BLaER1 treated with 17β-estradiol and CSF1 and Interleukin-3, amounts not matched to agents 10 nM and 100 nM (cell line): ENCODE data around the gene ZNF236.

Experiments
- H3K27ac ChIP-seq, 11 experiments: shearing (Covaris generic); formaldehyde crosslinking; 2 replicates each; pipeline ENCODE4 v1.8.1; 2022
- H3K27me3 ChIP-seq, 11 experiments: shearing (Covaris generic); formaldehyde crosslinking; 2 replicates each; pipeline ENCODE4 v1.8.1; 2022
- H3K36me3 ChIP-seq, 11 experiments: shearing (Covaris generic); formaldehyde crosslinking; 2 replicates each; pipeline ENCODE4 v1.8.1; 2022
- H3K4me1 ChIP-seq, 10 experiments: shearing (Covaris generic); formaldehyde crosslinking; 2 replicates each; pipeline ENCODE4 v1.8.1; 2022
- H3K4me2 ChIP-seq, 11 experiments: shearing (Covaris generic); formaldehyde crosslinking; 2 replicates each; pipeline ENCODE4 v1.8.1; 2022
- H3K4me3 ChIP-seq, 10 experiments: shearing (Covaris generic); formaldehyde crosslinking; 2 replicates each; pipeline ENCODE4 v1.8.1; 2022
- H3K9ac ChIP-seq, 11 experiments: shearing (Covaris generic); formaldehyde crosslinking; 2 replicates each; pipeline ENCODE4 v1.8.1; 2022
- H3K9me3 ChIP-seq, 11 experiments: shearing (Covaris generic); formaldehyde crosslinking; replicated peaks in 1 of 11; 2 replicates each; pipeline ENCODE4 v1.8.1; 2022
- H4K20me1 ChIP-seq, 11 experiments: shearing (Covaris generic); formaldehyde crosslinking; 2 replicates each; pipeline ENCODE4 v1.8.1; 2022
- Cebpa-rat ChIP-seq, 11 experiments: shearing (Covaris generic); IDR thresholded peaks; 2 replicates each; pipeline ENCODE4 v1.8.1; 2022

ZNF236 gene

GRCh38 chr18:76814256-76814655 is 8.1 kb upstream of the ZNF236 start:
- H3K4me1 ChIP-seq: peaks cover 0 to 20% (median 4%) of the 10 kb centered on the region in 10 experiments; a peak in 8 of 20 replicates
- peaks cover 44 to 67% (median 54%) of the 10 kb centered on the region in 11 experiments for H3K36me3 ChIP-seq
- no peak overlapping the region for H3K4me3 ChIP-seq
- TF ChIP-seq Cebpa-rat (IDR thresholded peaks at IDR 0.05): no peak
- H3K27ac ChIP-seq: no peak overlapping the region
- H3K9me3 ChIP-seq: no peaks in the 10 kb centered on the region
- no peaks in the 10 kb centered on the region for H3K27me3 ChIP-seq
- H4K20me1 ChIP-seq: peaks cover 0 to 10% (median 0%) of the 10 kb centered on the region in 11 experiments; a peak in 6 of 22 replicates
- no peak overlapping the region for H3K4me2 ChIP-seq
- H3K9ac ChIP-seq: no peak overlapping the region

GRCh38 chr18:76816127-76816526 is 6.2 kb upstream of the ZNF236 start:
- Histone ChIP-seq H4K20me1 (peaks cover 0 to 10% (median 0%) of the 10 kb centered on the region in 11 experiments; a peak in 6 of 22 replicates), H3K27me3 (no peaks in the 10 kb centered on the region), H3K4me2 (no peak overlapping the region), H3K4me3 (no peak overlapping the region), H3K36me3 (peaks cover 41 to 69% (median 54%) of the 10 kb centered on the region in 11 experiments), H3K9me3 (no peaks in the 10 kb centered on the region), H3K4me1 (peaks cover 7 to 39% (median 15%) of the 10 kb centered on the region in 10 experiments), H3K27ac (no peak overlapping the region), H3K9ac (no peak overlapping the region)
- TF ChIP-seq Cebpa-rat (IDR thresholded peaks at IDR 0.05): no peak

GRCh38 chr18:76817888-76818611 is 4.3 kb upstream of the ZNF236 start:
- Histone ChIP-seq H3K9ac (no peak overlapping the region), H3K9me3 (no peaks in the 10 kb centered on the region), H3K27me3 (no peaks in the 10 kb centered on the region), H3K4me1 (peaks cover 10 to 28% (median 14%) of the 10 kb centered on the region in 10 experiments), H3K27ac (no peak overlapping the region), H3K4me2 (no peak overlapping the region), H4K20me1 (peaks cover 0 to 10% (median 0%) of the 10 kb centered on the region in 11 experiments; a peak in 6 of 22 replicates), H3K36me3 (peaks cover 35 to 55% (median 46%) of the 10 kb centered on the region in 11 experiments), H3K4me3 (no peak overlapping the region)
- no peak for TF ChIP-seq Cebpa-rat (IDR thresholded peaks at IDR 0.05)

GRCh38 chr18:76819411-76820136 is 2.8 kb upstream of the ZNF236 start:
- no peaks in the 10 kb centered on the region for H3K9me3 ChIP-seq
- H3K27ac ChIP-seq: no peak overlapping the region
- no peak for TF ChIP-seq Cebpa-rat (IDR thresholded peaks at IDR 0.05)
- peaks cover 0 to 10% (median 5%) of the 10 kb centered on the region in 11 experiments; a peak in 8 of 22 replicates for H4K20me1 ChIP-seq
- H3K9ac ChIP-seq: no peak overlapping the region; a peak in 1 of 22 replicates
- peaks cover 20 to 40% (median 33%) of the 10 kb centered on the region in 11 experiments for H3K36me3 ChIP-seq
- H3K27me3 ChIP-seq: no peaks in the 10 kb centered on the region
- H3K4me3 ChIP-seq: no peak overlapping the region
- peak overlapping the region; percentile 84 to 99 (median 93); a peak in 14 of 22 replicates for H3K4me2 ChIP-seq
- H3K4me1 ChIP-seq: peaks cover 25 to 43% (median 28%) of the 10 kb centered on the region in 10 experiments

- Histone ChIP-seq H3K27me3 (no peaks in the 10 kb centered on the region), H3K9me3 (no peaks in the 10 kb centered on the region), H3K9ac (peak overlapping the region; percentile 94 to 100 (median 99)), H4K20me1 (peaks cover 0 to 25% (median 4%) of the 10 kb centered on the region in 11 experiments; a peak in 8 of 22 replicates), H3K4me1 (peaks cover 26 to 49% (median 31%) of the 10 kb centered on the region in 10 experiments), H3K4me2 (peak overlapping the region; percentile 84 to 99 (median 93)), H3K36me3 (peaks cover 3 to 21% (median 15%) of the 10 kb centered on the region in 11 experiments), H3K27ac (peak overlapping the region; percentile 96 to 100 (median 98)), H3K4me3 (peak overlapping the region; percentile 73 to 96 (median 80))
- no peak for TF ChIP-seq Cebpa-rat (IDR thresholded peaks at IDR 0.05)
Observed at GRCh38 chr18:76821356-76821874, 942 bp upstream of the ZNF236 start.

GRCh38 chr18:76821875-76822505 is 367 bp upstream of the ZNF236 start:
- Histone ChIP-seq H3K4me3 (peak overlapping the region; percentile 73 to 96 (median 80)), H4K20me1 (peaks cover 0 to 31% (median 3%) of the 10 kb centered on the region in 11 experiments; a peak in 9 of 22 replicates), H3K36me3 (peaks cover 0 to 18% (median 11%) of the 10 kb centered on the region in 11 experiments; a peak in 11 of 22 replicates), H3K9ac (peak overlapping the region; percentile 94 to 100 (median 99)), H3K27me3 (no peaks in the 10 kb centered on the region), H3K27ac (peak overlapping the region; percentile 96 to 100 (median 98)), H3K4me1 (peaks cover 26 to 49% (median 31%) of the 10 kb centered on the region in 10 experiments), H3K4me2 (peak overlapping the region; percentile 84 to 99 (median 93)), H3K9me3 (no peaks in the 10 kb centered on the region)
- no peak for TF ChIP-seq Cebpa-rat (IDR thresholded peaks at IDR 0.05)

GRCh38 chr18:76823161-76823538 is 793 bp downstream of the ZNF236 start:
- Histone ChIP-seq H3K4me2 (peak overlapping the region; percentile 71 to 94 (median 81)), H3K4me1 (peaks cover 26 to 48% (median 31%) of the 10 kb centered on the region in 10 experiments), H3K27ac (peak overlapping the region; percentile 96 to 100 (median 98))

GRCh38 chr18:76823587-76824011 is 1.2 kb downstream of the ZNF236 start:
- Histone ChIP-seq H3K4me2 (peak overlapping the region; percentile 71 to 94 (median 81)), H3K4me3 (peak overlapping the region; percentile 73 to 96 (median 80)), H3K9ac (peak overlapping the region; percentile 94 to 100 (median 99); a peak in 21 of 22 replicates), H4K20me1 (peaks cover 0 to 47% (median 15%) of the 10 kb centered on the region in 11 experiments; a peak in 15 of 22 replicates), H3K27ac (peak overlapping the region in 9 of 11 experiments; percentile 96 to 100 (median 98); a peak in 15 of 22 replicates), H3K36me3 (peaks cover 0 to 11% (median 5%) of the 10 kb centered on the region in 11 experiments; a peak in 9 of 22 replicates), H3K27me3 (no peaks in the 10 kb centered on the region), H3K4me1 (peaks cover 26 to 44% (median 31%) of the 10 kb centered on the region in 10 experiments), H3K9me3 (no peaks in the 10 kb centered on the region)
- no peak for TF ChIP-seq Cebpa-rat (IDR thresholded peaks at IDR 0.05)

More at GRCh38 chr18:76823161-76823538, 793 bp downstream of the ZNF236 start:
- TF ChIP-seq Cebpa-rat (IDR thresholded peaks at IDR 0.05): no peak
- Histone ChIP-seq H3K9ac (peak overlapping the region; percentile 94 to 100 (median 99)), H3K9me3 (no peaks in the 10 kb centered on the region), H4K20me1 (peaks cover 0 to 42% (median 12%) of the 10 kb centered on the region in 11 experiments; a peak in 15 of 22 replicates), H3K27me3 (no peaks in the 10 kb centered on the region), H3K4me3 (peak overlapping the region; percentile 73 to 96 (median 80)), H3K36me3 (peaks cover 0 to 16% (median 8%) of the 10 kb centered on the region in 11 experiments; a peak in 11 of 22 replicates)
